ENCODE results near the gene RRP1B.
"Not testable (repeated sequence)": the region's sequence is repeated elsewhere in the genome, so short reads cannot be mapped to it uniquely, and the experiment has no call there.

GRCh38 chr21:43680421-43680820 lies 21.1 kb downstream of the RRP1B start:
- not testable (repeated sequence) for TF ChIP-seq EZH2 (IDR thresholded peaks at IDR 0.05; ENCODE audit: borderline replicate concordance, insufficient read depth, low read length, poor library complexity, severe bottlenecking); POLR2AphosphoS5 (IDR thresholded peaks at IDR 0.05); MXI1 (conservative IDR thresholded peaks at IDR 0.05; ENCODE audit: poor library complexity, severe bottlenecking); CTCF (IDR thresholded peaks at IDR 0.05; ENCODE audit: poor library complexity, severe bottlenecking)
